GM04503 (cell line): ENCODE results near the gene HOMER2.
A peak's percentile ranks its signal among the peaks of the same experiment; 100 is the strongest.

ENCODE experiments used
- DNase-seq: peaks from one replicate; pipeline ENCODE4 v3.0.0-alpha.2; 2012; ENCODE audit warnings: low read depth

Gene HOMER2

DNA sequence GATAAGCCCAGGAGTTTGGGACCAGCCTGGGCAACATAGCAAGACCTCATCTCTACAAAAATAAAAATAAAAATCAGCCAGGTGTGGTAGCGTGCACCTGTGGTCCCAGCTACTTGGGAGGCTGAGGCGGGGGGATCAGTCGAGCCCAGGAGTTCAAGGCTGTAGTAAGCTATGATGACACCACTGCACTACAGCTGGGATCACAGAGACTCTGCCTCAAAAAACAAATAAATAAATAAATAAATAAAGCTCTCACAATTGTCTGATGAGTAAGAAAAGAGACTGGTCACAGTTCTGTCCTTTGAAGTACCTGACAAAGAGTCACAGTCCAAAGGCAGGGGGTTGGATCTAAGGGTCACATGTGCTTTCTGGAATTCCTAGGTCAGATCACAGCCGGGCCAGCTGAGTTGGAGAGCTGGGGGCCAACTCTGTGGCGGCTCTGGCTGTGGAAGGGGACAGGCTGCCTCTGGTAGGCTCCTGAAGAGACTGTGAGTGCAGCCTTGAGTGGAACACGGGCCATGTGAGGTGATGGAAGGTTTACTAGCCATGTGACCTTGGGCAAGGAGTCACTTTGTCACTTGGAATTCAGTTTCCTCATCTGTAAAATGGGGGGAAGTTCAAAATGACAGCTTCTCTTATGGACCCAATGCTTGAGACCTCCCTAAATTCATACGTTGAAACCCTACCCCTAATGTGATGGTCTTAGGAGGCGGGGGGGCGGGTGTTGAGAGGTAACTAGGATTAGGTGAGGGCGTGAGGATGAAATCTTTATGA is 95.9 kb downstream of the HOMER2 start:
- DNase-seq: no peak

DNA sequence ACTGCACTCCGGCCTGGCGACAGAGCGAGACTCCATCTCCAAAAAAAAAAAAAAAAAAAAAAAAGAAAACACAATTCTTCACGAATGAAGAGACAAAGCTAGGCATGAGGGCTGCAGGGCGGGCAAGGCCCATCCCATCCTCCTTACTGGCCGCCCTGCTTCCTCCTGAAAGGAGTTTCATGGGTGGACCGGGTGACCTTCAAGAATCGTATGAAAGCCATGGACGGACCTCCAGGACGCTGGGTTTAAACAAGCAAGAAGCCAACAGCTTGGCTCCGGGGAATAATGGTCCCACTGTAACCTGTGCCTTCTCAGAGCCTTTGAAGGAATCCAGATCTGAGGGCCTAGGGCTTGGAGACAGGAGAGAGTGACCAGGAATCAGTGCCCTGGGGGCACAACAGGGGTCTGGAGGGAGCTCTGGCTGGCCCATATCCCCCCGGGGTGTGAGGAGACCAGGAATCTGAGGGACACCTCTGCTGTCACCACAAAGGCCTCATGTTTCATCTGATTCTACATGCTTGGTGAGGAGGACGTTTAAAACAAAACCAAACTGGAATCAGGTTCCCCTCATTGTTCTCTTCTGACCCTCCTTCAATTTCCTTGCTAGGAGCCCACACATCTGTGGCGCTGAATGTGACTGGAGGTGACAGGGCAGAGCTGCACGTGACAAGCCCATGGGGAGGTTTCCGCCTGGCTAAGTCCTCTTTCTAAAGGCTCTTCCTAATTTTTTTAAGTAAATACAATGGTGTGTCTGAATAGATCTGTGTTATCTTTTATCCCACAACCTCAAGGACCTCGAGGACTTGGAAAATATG is 97.0 kb downstream of the HOMER2 start:
- no peak for DNase-seq

DNA sequence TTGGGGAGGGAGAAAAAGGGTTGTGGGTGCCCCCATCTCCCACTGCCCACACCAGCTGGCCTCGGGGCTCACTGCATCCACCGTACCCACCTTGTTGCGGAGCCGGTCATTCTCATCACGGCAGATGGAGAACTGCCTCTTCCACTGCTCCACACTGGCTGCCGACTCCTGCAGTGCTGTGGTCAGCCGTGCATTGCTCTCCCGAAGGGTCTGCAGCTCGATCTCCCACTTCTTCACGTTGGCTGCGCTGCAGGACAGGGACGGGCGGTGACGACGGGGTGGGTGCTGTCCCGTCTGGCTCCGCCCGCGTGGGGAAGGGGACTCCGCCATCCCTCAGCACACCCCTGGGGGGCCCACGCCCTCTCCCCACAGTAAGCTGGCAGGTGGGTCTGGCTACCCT is 98.0 kb downstream of the HOMER2 start:
- DNase-seq: no peak

DNA sequence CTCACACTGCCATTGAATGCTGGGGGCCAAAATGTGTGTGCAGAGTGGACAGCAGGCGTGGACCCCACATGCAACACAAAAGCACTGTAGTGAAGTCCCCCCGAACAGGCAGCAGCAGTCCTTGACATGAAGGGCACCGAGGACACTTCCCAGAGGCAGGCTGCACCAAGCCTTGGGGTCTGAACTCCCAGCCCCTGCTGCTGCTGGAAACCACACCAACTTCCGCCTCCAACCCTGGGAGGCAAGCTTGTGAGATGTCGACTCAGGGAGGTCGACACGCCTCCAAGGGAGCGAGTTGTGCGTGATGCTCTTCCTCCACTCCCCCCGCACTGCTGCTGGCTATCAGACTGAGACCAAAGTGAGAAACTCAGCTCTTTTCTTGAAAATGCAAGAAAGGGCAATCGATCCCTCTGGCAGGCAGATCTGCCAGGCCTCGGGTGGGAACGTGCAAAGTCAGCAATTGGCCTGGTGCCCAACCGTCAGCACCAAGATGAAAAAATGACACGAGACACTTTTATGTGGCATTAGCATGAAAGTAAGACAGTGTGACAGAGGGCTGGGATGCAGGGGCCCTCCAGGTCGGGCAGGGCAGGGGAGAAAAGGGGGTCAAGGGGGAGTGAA is 99.5 kb downstream of the HOMER2 start:
- DNase-seq: no peak

DNA sequence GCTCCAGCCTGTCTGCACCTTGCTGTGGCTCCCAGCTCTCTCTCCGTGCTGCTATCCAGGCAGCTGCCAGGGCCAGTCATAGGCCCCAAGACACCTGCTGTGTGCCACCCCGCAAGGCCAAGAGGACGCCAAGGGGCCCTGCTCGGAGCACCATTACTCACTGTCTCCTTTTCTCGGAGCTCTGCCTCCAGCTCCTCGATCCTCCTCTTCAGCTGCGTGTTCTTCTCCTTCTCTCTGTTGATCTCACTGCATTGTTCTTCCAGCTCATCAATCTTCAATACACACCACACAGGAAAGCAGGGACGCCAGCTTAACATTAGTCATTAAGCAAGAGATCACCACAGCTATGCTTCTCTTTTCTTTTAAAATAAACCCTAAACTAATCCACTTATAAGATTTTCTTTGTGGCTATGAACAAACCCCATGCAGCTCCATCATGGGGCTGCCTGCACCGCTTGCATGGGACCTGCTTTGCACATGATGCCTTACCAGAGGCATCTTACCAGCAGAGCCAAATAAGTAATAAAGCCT is 100.5 kb downstream of the HOMER2 start:
- no peak for DNase-seq

DNA sequence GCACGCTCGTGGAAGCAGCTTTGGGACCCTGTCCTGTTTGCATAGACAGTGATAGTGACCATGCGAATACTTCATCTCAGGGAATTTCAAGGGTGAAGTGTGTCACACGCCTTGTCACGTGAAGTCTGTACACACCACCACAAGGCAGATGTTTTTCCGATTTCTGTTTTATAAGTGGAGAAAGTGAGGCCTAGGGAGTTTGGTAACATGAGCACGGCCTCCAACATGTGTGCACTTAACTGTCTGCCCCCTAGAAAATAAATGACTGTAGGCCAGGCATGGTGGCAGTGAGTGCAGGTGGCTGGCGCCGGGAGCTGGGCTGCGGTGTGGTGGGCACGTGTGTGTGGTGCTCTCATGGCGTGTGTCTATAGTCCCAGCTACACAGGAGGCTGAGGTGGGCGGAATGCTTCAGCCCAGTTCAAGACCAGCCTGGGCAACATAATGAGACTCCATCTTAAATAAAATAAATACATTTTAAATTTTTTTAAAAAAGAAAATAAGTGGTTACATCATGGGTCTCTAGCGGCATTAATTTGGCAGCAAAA is 101.1 kb downstream of the HOMER2 start:
- DNase-seq: no peak

DNA sequence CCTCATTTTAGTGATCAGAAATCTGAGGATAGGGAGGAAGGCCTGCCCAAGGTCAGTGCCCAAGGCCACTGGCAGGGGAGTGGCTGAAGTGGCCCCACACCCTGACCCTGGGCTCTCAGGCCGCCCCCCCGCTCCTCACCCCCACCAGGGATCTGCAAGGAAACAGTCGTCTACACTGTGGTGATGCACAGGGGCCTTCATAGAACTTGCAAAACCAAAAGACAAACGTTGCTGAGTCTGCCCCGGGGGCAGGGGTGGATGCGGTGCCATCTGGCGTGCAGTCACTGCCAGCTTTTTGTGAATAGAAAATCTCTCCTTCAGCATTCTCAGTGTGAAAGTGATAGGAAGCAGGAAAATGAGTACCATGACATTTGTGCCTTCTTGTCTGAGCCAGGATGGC is 101.8 kb downstream of the HOMER2 start:
- no peak for DNase-seq

DNA sequence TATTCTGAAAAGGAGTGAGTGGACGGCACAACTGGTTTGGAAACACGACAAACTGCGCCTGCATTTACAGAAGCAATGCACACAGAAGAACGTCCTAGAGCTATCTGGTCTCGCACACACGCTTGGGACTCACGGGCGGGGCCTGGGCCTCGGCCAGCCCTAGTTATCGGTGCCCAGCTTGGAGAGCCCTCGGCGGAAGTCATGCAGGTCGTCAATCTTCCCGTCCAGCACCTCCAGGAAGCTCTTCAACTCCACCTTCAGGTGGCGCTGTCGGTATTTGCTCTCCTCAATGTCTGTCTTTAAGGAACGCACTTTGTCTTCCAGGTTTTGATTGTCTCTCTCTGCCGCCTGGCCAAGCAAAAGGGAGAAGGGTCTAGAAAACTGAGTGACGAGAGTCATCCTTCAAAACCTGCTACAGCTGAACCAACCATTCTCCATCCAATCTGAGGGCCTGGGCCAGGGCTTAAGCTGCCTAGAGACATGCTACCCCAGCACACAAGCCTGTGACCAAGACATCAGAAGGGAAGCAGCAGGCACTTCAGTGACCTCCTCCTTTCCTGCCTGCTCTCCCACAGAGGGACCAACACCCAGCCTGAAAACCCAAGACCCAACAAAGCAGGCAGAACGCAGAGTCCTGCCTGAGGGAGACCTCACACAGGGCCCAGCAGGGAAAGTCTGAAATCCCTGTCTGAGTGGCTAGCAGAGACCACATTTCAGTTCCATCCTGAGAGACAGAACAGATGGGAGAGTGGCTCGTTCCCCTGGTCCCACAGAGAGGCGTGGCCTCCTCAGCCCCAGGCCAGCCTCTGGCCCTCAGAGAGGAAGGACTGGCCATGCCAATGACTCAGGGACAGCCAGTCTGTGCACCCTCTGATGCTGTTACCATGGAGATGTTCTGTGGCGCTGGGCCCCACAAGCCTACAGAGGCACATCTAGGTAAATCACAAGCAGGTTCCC is 102.7 kb downstream of the HOMER2 start:
- DNase-seq: peak; percentile 36

DNA sequence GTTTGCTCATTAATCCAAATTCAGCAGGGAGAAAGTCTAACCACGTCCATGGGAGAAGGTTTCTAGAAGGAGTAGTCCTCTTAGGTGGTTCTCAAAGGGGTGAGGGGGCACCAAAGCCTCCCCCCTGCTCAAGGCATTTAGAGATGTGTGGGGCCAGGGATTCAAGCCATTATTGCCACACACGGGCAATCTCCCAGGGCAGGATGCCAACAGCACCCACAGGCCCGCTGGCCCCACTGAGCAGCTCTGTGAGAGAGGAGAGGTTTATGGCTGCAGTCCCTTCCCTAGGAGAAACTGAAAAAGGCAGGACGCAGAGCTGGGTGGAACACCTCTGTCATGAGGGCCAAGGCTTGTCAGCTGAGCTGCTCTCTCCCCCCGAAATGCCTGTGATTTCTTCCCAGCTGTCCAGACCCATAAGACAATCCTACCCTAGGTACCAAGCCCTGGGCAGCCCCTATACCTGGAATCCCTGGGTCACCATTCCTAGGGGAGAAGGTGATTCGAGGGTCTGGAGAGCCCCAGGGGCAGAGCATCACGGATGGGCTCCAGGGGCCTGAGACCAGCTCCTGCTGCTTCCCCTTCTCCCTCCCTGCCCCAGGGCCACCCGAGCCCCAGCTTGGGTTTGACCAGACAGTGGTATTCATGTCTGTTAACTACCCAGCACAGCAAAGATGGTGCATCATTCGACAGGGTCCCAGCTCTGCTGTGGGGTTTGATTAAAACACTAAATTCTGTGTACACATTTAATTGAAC is 104.1 kb downstream of the HOMER2 start:
- DNase-seq: no peak

DNA sequence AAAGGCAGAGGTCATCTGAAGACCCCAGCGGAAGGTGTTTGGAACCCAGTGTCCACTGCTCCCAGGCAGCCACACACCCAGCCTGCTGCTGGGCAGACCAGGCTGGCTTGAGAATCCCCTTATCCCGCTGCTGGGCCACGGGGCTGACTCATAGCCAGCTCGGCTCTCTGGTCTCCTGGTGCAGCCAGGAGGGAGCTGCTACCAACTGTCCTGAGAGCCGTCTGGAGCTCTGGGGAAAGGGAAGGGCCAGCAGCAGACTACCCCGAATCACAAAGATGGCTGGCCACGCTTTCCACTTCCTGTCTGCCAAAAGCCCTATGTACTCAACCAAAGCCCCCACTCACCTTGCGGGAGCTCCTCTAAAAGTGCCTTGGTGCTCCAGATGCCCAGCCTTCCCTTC is 104.8 kb downstream of the HOMER2 start:
- no peak for DNase-seq

DNA sequence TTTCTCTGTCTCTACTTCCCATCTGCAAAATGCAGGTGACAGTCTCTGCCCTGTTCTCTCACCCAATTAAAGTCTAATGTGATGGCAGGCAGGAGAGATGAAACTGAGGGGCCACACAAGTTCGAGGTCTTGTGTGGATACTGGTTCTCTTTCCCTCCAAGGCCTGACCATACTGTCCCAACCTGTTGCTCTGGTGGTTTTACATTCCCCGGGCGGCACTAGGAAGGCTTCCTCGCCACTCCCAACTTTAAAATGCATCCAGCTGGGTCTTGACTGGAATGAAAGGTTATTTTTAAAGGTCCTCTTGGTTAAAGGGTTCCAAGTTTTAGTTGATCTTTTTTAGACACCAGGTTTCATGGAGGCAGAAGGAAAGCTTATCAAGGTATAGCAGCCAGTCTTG is 105.9 kb downstream of the HOMER2 start:
- DNase-seq: no peak

DNA sequence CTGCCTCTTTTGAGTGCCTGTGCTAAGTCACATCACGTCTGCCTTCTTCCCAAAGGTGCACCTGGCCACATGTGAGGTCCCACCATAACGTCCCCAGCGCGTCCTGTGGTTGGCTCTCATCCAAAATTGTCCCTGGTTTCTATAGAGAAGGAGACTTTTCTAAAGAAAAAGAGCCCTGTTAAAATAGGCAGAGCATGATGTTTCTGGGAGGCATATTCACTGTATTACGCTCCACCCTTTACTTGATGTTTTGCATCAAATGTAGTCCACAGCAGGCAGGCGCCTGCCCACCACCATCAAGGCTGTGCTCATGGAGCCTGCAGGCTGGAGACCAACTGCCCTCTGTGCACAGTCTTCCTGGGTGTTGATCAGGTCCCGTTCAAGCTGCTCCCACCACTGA is 106.8 kb downstream of the HOMER2 start:
- no peak for DNase-seq

DNA sequence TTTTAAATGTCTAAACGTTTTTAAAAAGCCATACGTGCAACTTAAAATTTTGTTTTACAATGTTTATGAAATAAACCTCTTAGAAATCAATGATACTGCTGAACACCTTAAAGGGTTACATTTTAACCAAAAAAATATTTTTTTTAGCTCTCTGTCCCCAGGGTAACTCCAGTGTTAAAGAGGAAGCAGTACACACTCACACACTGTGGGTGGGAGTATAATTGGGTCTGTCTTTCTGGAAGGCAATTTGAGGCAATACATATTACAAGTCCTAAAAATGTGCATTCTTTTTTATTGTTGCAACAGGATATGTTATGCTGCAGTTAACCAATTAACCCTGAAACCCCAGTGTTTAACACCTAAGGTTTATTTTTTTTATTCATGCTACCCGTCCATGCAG is 109.0 kb downstream of the HOMER2 start:
- DNase-seq: no peak

DNA sequence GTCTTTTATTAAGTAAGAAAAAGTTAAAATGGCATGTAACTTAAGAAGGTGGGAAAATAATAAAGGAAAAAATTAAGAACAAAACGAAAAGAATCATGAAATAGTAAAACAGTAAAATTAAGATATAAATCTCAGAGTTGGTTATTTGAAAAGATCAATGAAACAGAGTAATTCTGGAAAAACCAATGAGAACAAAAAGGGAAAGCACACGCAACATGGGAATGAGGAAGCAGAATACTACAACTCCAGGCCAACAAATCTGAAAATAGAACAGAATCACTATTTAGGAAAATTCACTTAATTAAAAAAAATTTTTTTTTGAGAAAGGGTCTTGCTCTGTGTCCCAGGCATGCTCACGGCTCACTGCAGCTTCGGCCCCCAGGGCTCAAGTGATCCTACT is 112.4 kb downstream of the HOMER2 start:
- no peak for DNase-seq

DNA sequence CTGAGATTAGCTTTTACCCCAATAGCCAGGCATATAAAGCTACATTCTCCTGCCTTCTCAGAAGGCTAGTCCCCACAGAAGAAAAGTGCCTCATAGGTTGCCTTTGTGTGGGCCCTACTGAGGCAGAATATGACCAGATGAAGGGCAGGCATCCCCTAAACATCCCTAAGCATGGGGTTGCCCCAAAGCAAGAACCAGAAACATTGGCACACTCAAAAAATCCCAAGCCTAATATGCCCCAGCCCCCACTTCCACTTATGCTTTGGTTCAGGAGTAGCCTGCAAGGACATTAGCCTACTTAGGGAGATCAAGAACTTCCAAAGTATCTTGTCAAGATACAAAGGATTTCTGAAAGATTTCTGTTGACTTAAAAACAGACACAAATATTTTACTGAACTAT is 113.4 kb downstream of the HOMER2 start:
- DNase-seq: no peak

DNA sequence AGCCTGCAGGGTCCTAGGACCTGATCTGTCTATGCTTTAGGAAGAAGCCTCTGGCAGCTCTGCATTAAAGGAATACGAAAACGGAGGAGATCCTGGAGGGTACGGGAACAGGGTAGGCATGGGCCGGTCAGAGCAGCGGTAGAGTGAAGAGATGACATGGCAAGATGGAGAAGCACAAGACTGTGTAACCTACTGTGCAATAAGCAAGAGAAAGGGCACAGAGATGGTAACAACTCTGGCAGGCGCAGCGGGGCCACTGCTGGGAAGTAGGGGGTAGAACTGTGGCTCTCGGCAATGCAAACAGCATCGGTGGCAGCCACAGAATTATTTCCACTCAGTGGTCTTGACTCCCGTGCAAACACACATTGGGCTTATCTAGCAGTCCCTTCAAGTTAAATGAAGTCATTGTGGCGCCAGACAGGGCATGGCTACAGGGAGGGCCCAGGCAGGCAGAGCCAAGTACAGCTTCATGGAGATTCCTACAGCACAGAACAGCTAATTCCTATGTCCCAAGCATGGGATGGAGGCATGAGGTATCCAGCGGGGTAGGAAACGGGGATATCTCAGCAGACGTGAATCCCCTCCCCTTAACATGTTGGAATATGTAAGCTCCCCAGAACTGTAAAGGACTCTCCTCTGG is 114.3 kb downstream of the HOMER2 start:
- no peak for DNase-seq

DNA sequence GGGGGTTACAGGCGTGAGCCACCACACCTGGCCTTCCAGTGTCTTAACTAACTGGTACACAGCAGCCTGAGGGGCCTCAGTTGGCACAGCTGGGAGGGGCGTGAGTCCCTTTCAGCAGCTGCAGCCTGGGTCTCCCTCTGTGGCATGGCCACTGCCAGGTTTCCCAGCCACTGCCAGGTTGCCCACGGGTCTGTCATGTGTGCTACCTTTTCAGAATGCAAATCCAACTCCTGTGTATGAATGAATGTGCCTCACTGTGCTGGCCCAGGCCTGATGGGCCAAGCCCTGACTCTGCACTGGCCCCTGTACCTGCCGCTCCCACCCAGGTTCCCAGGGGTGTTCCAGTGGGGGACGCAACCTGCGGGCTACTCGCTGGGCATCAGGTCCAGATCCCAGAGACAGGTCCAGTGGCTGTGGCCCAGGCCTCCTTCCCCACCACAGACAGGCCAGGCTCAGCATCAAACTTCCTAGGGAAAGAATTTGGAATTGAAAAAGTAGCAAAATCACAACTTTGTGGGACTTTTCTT is 117.1 kb downstream of the HOMER2 start:
- no peak for DNase-seq

DNA sequence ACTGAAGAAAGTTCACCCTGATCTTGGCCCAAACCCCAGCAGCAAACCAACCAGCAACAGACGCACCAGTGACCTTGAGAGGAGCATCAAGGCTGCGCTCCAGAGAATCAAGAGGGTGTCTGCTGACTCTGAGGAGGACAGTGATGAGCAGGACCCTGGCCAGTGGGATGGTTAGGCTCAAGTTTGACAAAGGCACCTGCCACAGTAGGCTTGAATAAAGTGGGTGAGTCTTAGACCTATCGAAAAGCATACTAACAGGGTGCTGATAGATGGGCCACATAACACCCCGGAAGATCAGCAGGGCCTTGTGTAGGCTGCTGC is 119.2 kb downstream of the HOMER2 start:
- no peak for DNase-seq

DNA sequence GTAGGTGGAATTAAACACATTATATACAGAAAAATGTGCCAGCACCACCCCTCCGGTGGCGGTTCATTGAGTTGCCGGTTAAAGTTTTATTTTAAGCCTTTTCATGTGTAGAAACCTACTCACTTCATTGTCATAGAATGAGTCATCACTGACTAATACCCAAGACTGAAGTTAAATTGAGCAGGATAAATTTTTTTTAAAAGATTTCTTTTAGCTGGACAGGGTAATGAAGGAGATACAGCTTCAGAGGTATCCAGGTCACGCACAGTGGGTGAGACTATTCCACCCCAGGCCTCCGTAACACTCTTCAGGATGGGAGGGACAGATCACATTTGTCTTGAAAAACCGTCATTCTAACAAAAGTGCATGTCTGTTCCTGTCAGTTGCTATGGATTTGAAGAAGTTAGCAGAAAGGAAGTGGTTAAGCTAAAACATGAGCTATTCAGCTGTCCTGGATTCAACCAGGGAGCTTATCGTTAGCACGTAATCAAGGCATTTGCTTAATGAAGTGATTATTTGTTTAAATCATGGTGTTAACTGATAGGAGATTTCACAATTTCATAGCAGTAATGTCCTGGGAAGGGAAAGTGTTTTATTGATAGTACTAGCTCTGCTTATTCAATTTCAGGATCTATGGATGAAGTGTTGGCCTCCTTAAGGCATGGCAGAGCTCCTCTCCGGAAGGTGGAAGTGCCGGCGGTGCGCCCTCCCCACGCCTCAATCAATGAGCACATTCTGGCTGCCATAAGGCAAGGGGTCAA is 119.7 kb downstream of the HOMER2 start:
- peak; percentile 65 for DNase-seq
